ENCODE results near the gene FAM229B. TPM values are rescaled to one million over a fixed set of nuclear protein-coding genes. Genes with fewer than 3 reads are reported as not detected.

FAM229B gene
- total and polyA plus RNA-seq, 9 of the 15 experiments (the other 6 are each of a cell fraction or from before 2014, with no cell fraction given), result 3.3 to 17.4 (median 5.8) TPM

GRCh38 chr6:112049996-112050395 is 37.4 kb upstream of the FAM229B start:
- FAIRE-seq, result no peak
- DNase-seq (ENCODE audit: extremely low read depth in 1 of 4, low spot score in 3 of 4), result no peak
- Histone ChIP-seq H3K27me3 (ENCODE audit: control insufficient read depth in 2 of 2, insufficient read depth in 2 of 2, low read length in 2 of 2) (peaks cover 18 to 35% of the 10 kb centered on the region in 2 experiments), H4K20me1 (replicated peaks; ENCODE audit: control insufficient read depth, insufficient read depth, low read length) (no peaks in the 10 kb centered on the region), H3K9ac (ENCODE audit: insufficient read depth in 1 of 2, low read depth in 2 of 2, low read length in 2 of 2) (no peak overlapping the region), H3K4me2 (ENCODE audit: insufficient read depth, low read length) (no peak overlapping the region), H3K79me2 (ENCODE audit: control insufficient read depth, insufficient read depth, low read length) (no peaks in the 10 kb centered on the region), H3K4me3 (no peak overlapping the region), H3K4me1 (replicated peaks in 1 of 2; ENCODE audit: control insufficient read depth in 2 of 2, insufficient read depth in 2 of 2, low read length in 2 of 2) (peaks cover 0 to 5% of the 10 kb centered on the region in 2 experiments; a peak in 1 of 5 replicates), H2AFZ (ENCODE audit: low read depth, low read length) (no peak overlapping the region), H3K36me3 (ENCODE audit: control insufficient read depth, insufficient read depth, low read length) (no peaks in the 10 kb centered on the region), H3K9me3 (replicated peaks; ENCODE audit: control insufficient read depth, insufficient read depth, low read depth, low read length) (no peaks in the 10 kb centered on the region), H3K27ac (ENCODE audit: extremely low read depth, low read depth, low read length) (no peak overlapping the region), H3K9me1 (ENCODE audit: control insufficient read depth, insufficient read depth, low read length) (no peaks in the 10 kb centered on the region)
- no TSS peak for BruUV-seq (replicated peaks)
- intact Hi-C loops (cut with micrococcal nuclease) (no loop called here), in situ Hi-C loops (cut with MboI) (no loop called here)
- POLR2A ChIA-PET, result interaction anchor here (0.6 to 1.4 kb wide), 5 partner anchors 9 to 356 kb away, joined by 3 to 10 read pairs (median 3); no protein-coding TSS in a partner anchor
- ATAC-seq, result no peak
- TF ChIP-seq ZNF12 (CRISPR knock-in tag; IDR thresholded peaks at IDR 0.05) (no peak), PRMT5 (CRISPR knock-in tag; IDR thresholded peaks at IDR 0.05) (no peak), ZNF512 (tag; IDR thresholded peaks at IDR 0.05) (no peak), ZBTB11 (CRISPR knock-in tag; IDR thresholded peaks at IDR 0.05) (no peak), CBFA2T2 (conservative IDR thresholded peaks at IDR 0.05) (no peak), RAD21 (CRISPR knock-in tag; conservative IDR thresholded peaks at IDR 0.05 in 1 of 2, IDR thresholded peaks at IDR 0.05 in 1 of 2) (no peak), FOXP1 (CRISPR knock-in tag; IDR thresholded peaks at IDR 0.05) (no peak), ZNF217 (CRISPR knock-in tag; IDR thresholded peaks at IDR 0.05) (no peak), ETS2 (tag; IDR thresholded peaks at IDR 0.05; ENCODE audit: borderline replicate concordance, poor library complexity, severe bottlenecking) (no peak), SMAD1 (IDR thresholded peaks at IDR 0.05; ENCODE audit: low read depth, low read length, partially characterized antibody) (no peak), KLF10 (CRISPR knock-in tag; IDR thresholded peaks at IDR 0.05) (no peak), JUN (IDR thresholded peaks at IDR 0.05; ENCODE audit: borderline replicate concordance, low read depth, low read length) (no peak), JUN (CRISPR knock-in tag; IDR thresholded peaks at IDR 0.05; ENCODE audit: borderline replicate concordance) (no peak), TEAD2 (tag; IDR thresholded peaks at IDR 0.05) (no peak), RBM17 (IDR thresholded peaks at IDR 0.05; ENCODE audit: borderline replicate concordance, low read depth, low read length) (no peak), HMG20B (CRISPR knock-in tag; IDR thresholded peaks at IDR 0.05) (no peak), HEY1 (CRISPR knock-in tag; IDR thresholded peaks at IDR 0.05; ENCODE audit: borderline replicate concordance) (no peak)
- TF ChIP-seq, protein P1, sequence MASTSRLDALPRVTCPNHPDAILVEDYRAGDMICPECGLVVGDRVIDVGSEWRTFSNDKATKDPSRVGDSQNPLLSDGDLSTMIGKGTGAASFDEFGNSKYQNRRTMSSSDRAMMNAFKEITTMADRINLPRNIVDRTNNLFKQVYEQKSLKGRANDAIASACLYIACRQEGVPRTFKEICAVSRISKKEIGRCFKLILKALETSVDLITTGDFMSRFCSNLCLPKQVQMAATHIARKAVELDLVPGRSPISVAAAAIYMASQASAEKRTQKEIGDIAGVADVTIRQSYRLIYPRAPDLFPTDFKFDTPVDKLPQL (IDR thresholded peaks at IDR 0.05; ENCODE audit: extremely low read depth, insufficient read length), result no peak
- CTCF ChIA-PET (ENCODE audit: low intra/inter-chr PET ratio), result no interaction called here
- 1% methylated on average over 7 of the region's 7 CpGs for WGBS (ENCODE audit: insufficient coverage, low coverage, missing lambda C conversion rate)
